Karpas-422 (cell line): ENCODE data around the gene PCDH17. TPM values are rescaled to one million over a fixed set of nuclear protein-coding genes. Genes with fewer than 3 reads are reported as not detected.

Experiments
- DNase-seq: peaks from one replicate; pipeline ENCODE4 v3.0.0-alpha.2; 2015
- H2AFZ ChIP-seq: fragments of 200-600 bp; sonication (generic); 2 replicates; pipeline ENCODE4 v1.6.1; 2014; ENCODE audit warnings: antibody characterized with exemption, low read length, mixed read lengths
- H3K27ac ChIP-seq: fragments of 200-600 bp; sonication (generic); 2 replicates; pipeline ENCODE4 v1.5.1; 2014; ENCODE audit warnings: mild to moderate bottlenecking, low read length, moderate library complexity
- H3K27me3 ChIP-seq: fragments of 200-600 bp; sonication (generic); 2 replicates; pipeline ENCODE4 v1.6.1; 2014; ENCODE audit warnings: low read length, mixed read lengths
- H3K36me3 ChIP-seq: fragments of 200-600 bp; sonication (generic); 2 replicates; pipeline ENCODE4 v1.6.1; 2014; ENCODE audit warnings: low read length, mixed read lengths; ENCODE audit not compliant: insufficient read depth
- H3K4me1 ChIP-seq: fragments of 200-600 bp; sonication (generic); 2 replicates; pipeline ENCODE4 v1.6.1; 2014; ENCODE audit warnings: mild to moderate bottlenecking, low read length, mixed read lengths
- H3K4me2 ChIP-seq: fragments of 200-600 bp; sonication (generic); 2 replicates; pipeline ENCODE4 v1.6.1; 2014; ENCODE audit warnings: low read length, low read depth, mild to moderate bottlenecking; ENCODE audit not compliant: poor library complexity, severe bottlenecking
- H3K4me3 ChIP-seq: fragments of 200-600 bp; sonication (generic); 2 replicates; pipeline ENCODE4 v1.5.1; 2014; ENCODE audit warnings: mild to moderate bottlenecking, antibody characterized with exemption, low read length, mixed read lengths
- H3K79me2 ChIP-seq: fragments of 200-600 bp; sonication (generic); 2 replicates; pipeline ENCODE4 v1.6.1; 2014; ENCODE audit warnings: mild to moderate bottlenecking, low read length, mixed read lengths
- H3K9ac ChIP-seq: fragments of 200-600 bp; sonication (generic); 2 replicates; pipeline ENCODE4 v1.6.0; 2014; ENCODE audit warnings: low read length
- H3K9me2 ChIP-seq: fragments of 200-600 bp; sonication (generic), shearing (Covaris generic); replicated peaks from 2 replicates; pipeline ENCODE4 v1.6.0; 2014; ENCODE audit warnings: mild to moderate bottlenecking, low read length, moderate library complexity; ENCODE audit not compliant: insufficient read depth
- H3K9me3 ChIP-seq: fragments of 300-700, 200-600 bp; sonication (generic); 2 replicates; pipeline ENCODE4 v1.6.1; 2014; ENCODE audit warnings: low read length, mixed read lengths
- H4K20me1 ChIP-seq: fragments of 200-600 bp; sonication (generic); 2 replicates; pipeline ENCODE4 v1.6.1; 2014; ENCODE audit warnings: mild to moderate bottlenecking, antibody characterized with exemption, low read length, low read depth; ENCODE audit not compliant: insufficient read depth
- total RNA-seq: library from RNA; depleted of rRNA; stranded (reverse); fragments of >200 nt; shearing (Covaris generic); gene quantifications from 2 replicates; pipeline ENCODE4 v1.2.3, GENCODE V29; 2014; ENCODE audit warnings: low replicate concordance

The PCDH17 gene
- total RNA-seq, 1 experiment from 2014 or later: not detected

DNA sequence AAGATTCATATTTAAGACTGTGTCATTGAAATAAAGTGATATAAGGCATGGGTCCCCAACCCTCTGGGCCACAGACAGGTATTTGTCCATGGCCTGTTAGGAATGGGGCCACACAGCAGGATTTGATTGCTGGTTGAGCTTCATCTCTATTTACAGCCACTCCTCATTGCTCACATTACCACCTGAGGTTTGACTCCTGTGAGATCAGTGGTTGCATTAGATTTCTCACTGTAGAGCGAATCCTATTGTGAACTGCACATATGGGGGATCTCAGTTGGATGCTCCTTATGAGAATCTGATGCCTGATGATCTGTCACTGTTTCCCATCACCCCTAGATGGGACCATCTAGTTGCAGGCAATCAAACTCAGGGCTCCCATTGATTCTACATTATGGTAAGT is 132.1 kb downstream of the PCDH17 start:
- Histone ChIP-seq H3K27ac (no peak overlapping the region), H3K9me2 (no peaks in the 10 kb centered on the region), H3K4me2 (no peak overlapping the region), H3K36me3 (no peaks in the 10 kb centered on the region), H2AFZ (no peak overlapping the region), H3K9ac (no peak overlapping the region), H3K79me2 (no peaks in the 10 kb centered on the region), H4K20me1 (no peaks in the 10 kb centered on the region), H3K27me3 (no peaks in the 10 kb centered on the region), H3K9me3 (peaks cover 50% of the 10 kb centered on the region), H3K4me3 (no peak overlapping the region), H3K4me1 (no peaks in the 10 kb centered on the region)
- DNase-seq: no peak
